WTC11 (cell line): ENCODE results near the gene RPAIN. TPM values are rescaled to one million over a fixed set of nuclear protein-coding genes. Genes with fewer than 3 reads are reported as not detected.
A peak's percentile ranks its signal among the peaks of the same experiment; 100 is the strongest.

ENCODE experiments used
- ATF1 ChIP-seq: sonication (generic); formaldehyde crosslinking; IDR thresholded peaks from 2 replicates; pipeline ENCODE4 v1.8.1; 2023; ENCODE audit warnings: mild to moderate bottlenecking, moderate library complexity, missing genetic modification reagents
- CTCF ChIP-seq: fragments of 200-600 bp; IDR thresholded peaks from 2 replicates; pipeline ENCODE4 v1.8.0; 2022; ENCODE audit warnings: antibody characterized with exemption
- E2F1 ChIP-seq: sonication (generic); formaldehyde crosslinking; IDR thresholded peaks from 2 replicates; pipeline ENCODE4 v1.8.0; 2022; ENCODE audit warnings: mild to moderate bottlenecking, missing genetic modification reagents
- E2F4 ChIP-seq: sonication (generic); formaldehyde crosslinking; IDR thresholded peaks from 2 replicates; pipeline ENCODE4 v1.8.1; 2022; ENCODE audit warnings: low read depth, mild to moderate bottlenecking, moderate library complexity, missing genetic modification reagents, borderline replicate concordance
- ELF4 ChIP-seq: sonication (generic); formaldehyde crosslinking; IDR thresholded peaks from 2 replicates; pipeline ENCODE4 v1.8.1; 2022; ENCODE audit warnings: low read depth, mild to moderate bottlenecking, moderate library complexity, missing genetic modification reagents
- FOXP1 ChIP-seq: sonication (generic); formaldehyde crosslinking; IDR thresholded peaks from 2 replicates; pipeline ENCODE4 v1.8.0; 2022; ENCODE audit warnings: missing genetic modification reagents, mild to moderate bottlenecking, moderate library complexity, borderline replicate concordance
- NFE2L1 ChIP-seq: sonication (generic); formaldehyde crosslinking; IDR thresholded peaks from 2 replicates; pipeline ENCODE4 v1.8.1; 2023; ENCODE audit warnings: missing genetic modification reagents
- NFYB ChIP-seq: sonication (generic); formaldehyde crosslinking; conservative IDR thresholded peaks from 2 replicates; pipeline ENCODE4 v1.8.0; 2022; ENCODE audit warnings: low read depth, missing genetic modification reagents
- NR1H2 ChIP-seq: sonication (generic); formaldehyde crosslinking; IDR thresholded peaks from 2 replicates; pipeline ENCODE4 v1.9.0; 2021; ENCODE audit warnings: mild to moderate bottlenecking, moderate library complexity, missing genetic modification reagents
- RELA ChIP-seq: sonication (generic); formaldehyde crosslinking; IDR thresholded peaks from 2 replicates; pipeline ENCODE4 v1.8.1; 2022; ENCODE audit warnings: missing genetic modification reagents, mild to moderate bottlenecking, borderline replicate concordance
- SP1 ChIP-seq: sonication (generic); formaldehyde crosslinking; conservative IDR thresholded peaks from 2 replicates; pipeline ENCODE4 v1.8.1; 2022; ENCODE audit warnings: missing genetic modification reagents
- TEAD4 ChIP-seq: sonication (generic); formaldehyde crosslinking; IDR thresholded peaks from 2 replicates; pipeline ENCODE4 v1.8.0; 2022; ENCODE audit warnings: mild to moderate bottlenecking, missing genetic modification reagents
- ZBTB21 ChIP-seq: sonication (generic); formaldehyde crosslinking; IDR thresholded peaks from 2 replicates; pipeline ENCODE4 v1.8.1; 2023; ENCODE audit warnings: mild to moderate bottlenecking, missing genetic modification reagents, borderline replicate concordance
- ZNF281 ChIP-seq: sonication (generic); formaldehyde crosslinking; IDR thresholded peaks from 2 replicates; pipeline ENCODE4 v1.8.0; 2023; ENCODE audit warnings: mild to moderate bottlenecking, missing genetic modification reagents
- ZNF317 ChIP-seq: sonication (generic); formaldehyde crosslinking; IDR thresholded peaks from 2 replicates; pipeline ENCODE4 v1.8.1; 2023; ENCODE audit warnings: low read depth, mild to moderate bottlenecking, moderate library complexity, missing genetic modification reagents, borderline replicate concordance
- total RNA-seq: library from RNA; stranded (reverse); gene quantifications from 3 replicates; pipeline ENCODE4 v1.2.3, GENCODE V29; 2021
- TF ChIP-seq, protein P1 (sequence below): sonication (generic); formaldehyde crosslinking; IDR thresholded peaks from 2 replicates; pipeline ENCODE4 v1.8.1; 2023; ENCODE audit warnings: mild to moderate bottlenecking, missing genetic modification reagents, moderate library complexity
- TF ChIP-seq, protein P2 (sequence below): sonication (generic); formaldehyde crosslinking; IDR thresholded peaks from 2 replicates; pipeline ENCODE4 v1.8.1; 2023; ENCODE audit warnings: mild to moderate bottlenecking, missing genetic modification reagents, moderate library complexity
- TF ChIP-seq, protein P3 (sequence below): fragments of 250-450 bp; sonication (Bioruptor Pico); conservative IDR thresholded peaks from 2 replicates; pipeline ENCODE4 v1.9.0; 2021; ENCODE audit warnings: mild to moderate bottlenecking
- TF ChIP-seq, protein P4 (sequence below): sonication (generic); formaldehyde crosslinking; conservative IDR thresholded peaks from 2 replicates; pipeline ENCODE4 v1.8.1; 2022; ENCODE audit warnings: mild to moderate bottlenecking, missing genetic modification reagents
- TF ChIP-seq, protein P5 (sequence below): sonication (generic); formaldehyde crosslinking; IDR thresholded peaks from 2 replicates; pipeline ENCODE4 v1.8.1; 2023; ENCODE audit warnings: mild to moderate bottlenecking, moderate library complexity, missing genetic modification reagents

The RPAIN gene
- total RNA-seq, 1 experiment from 2014 or later = 67.8 TPM

DNA sequence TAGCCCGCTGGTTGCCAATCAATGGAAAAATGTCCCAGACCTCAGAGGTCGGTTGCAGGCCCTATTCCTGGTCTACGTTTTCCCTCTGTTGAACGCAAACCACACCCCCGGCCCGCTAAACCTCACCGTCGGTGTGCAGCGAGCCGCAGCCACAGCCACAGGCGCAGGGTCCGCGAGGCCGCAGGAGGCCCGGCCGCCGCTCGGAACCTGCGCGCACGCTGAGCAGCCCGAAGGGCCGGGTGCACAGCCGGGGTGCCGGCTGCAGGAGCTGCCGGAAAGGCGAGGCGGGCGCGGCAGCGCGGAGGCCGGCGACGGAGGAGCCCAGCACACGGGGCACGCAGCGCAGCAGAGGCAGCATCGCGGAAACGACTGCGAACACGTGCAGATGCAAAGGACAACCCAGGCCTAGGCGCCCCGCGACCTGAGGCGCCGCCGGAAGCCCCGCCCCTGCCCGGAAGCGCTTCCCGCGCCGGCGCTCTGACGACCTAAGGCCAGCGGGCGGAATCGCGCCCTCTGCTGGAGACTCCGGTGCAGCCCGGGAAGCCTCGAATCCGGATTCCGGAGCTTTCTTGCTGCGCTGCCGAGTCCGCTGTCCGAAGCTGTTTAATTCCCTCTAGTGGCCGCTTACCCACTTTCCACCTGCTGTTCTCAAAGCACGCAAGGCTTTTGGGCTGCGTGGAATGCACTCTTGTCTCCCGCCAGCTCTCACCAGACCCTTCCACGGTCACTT lies 18.9 kb downstream of the RPAIN start, which contains the start of gene C1QBP (continued):
- TF ChIP-seq CTCF (peak; percentile 90), RELA (peak; percentile 71; the same call in 1 of the 2 replicates), FOXP1 (CRISPR knock-in tag) (peak; percentile 91), ELF4 (CRISPR knock-in tag) (0 out of 2 replicates have a peak, but pooled peaks have one; percentile 90), E2F4 (CRISPR knock-in tag) (no peak), NR1H2 (no peak), ZNF317 (peak; percentile 62; the same call in 1 of the 2 replicates), NFYB (0 out of 2 replicates have a peak, but pooled peaks have one; percentile 17), SP1 (CRISPR knock-in tag) (peak; percentile 76), ATF1 (peak; percentile 52; the same call in 1 of the 2 replicates), NFE2L1 (CRISPR knock-in tag) (0 out of 2 replicates have a peak, but pooled peaks have one; percentile 53), E2F1 (peak; percentile 24; the same call in 1 of the 2 replicates), ZBTB21 (0 out of 2 replicates have a peak, but pooled peaks have one; percentile 27), TEAD4 (CRISPR knock-in tag) (0 out of 2 replicates have a peak, but pooled peaks have one; percentile 21), ZNF281 (CRISPR knock-in tag) (no peak)
- TF ChIP-seq, protein P1, sequence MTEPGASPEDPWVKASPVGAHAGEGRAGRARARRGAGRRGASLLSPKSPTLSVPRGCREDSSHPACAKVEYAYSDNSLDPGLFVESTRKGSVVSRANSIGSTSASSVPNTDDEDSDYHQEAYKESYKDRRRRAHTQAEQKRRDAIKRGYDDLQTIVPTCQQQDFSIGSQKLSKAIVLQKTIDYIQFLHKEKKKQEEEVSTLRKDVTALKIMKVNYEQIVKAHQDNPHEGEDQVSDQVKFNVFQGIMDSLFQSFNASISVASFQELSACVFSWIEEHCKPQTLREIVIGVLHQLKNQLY = peak; percentile 92; the same call in 1 of the 2 replicates
- TF ChIP-seq, protein P2, sequence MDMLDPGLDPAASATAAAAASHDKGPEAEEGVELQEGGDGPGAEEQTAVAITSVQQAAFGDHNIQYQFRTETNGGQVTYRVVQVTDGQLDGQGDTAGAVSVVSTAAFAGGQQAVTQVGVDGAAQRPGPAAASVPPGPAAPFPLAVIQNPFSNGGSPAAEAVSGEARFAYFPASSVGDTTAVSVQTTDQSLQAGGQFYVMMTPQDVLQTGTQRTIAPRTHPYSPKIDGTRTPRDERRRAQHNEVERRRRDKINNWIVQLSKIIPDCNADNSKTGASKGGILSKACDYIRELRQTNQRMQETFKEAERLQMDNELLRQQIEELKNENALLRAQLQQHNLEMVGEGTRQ (CRISPR knock-in tag) = peak; percentile 66
- TF ChIP-seq, protein P3, sequence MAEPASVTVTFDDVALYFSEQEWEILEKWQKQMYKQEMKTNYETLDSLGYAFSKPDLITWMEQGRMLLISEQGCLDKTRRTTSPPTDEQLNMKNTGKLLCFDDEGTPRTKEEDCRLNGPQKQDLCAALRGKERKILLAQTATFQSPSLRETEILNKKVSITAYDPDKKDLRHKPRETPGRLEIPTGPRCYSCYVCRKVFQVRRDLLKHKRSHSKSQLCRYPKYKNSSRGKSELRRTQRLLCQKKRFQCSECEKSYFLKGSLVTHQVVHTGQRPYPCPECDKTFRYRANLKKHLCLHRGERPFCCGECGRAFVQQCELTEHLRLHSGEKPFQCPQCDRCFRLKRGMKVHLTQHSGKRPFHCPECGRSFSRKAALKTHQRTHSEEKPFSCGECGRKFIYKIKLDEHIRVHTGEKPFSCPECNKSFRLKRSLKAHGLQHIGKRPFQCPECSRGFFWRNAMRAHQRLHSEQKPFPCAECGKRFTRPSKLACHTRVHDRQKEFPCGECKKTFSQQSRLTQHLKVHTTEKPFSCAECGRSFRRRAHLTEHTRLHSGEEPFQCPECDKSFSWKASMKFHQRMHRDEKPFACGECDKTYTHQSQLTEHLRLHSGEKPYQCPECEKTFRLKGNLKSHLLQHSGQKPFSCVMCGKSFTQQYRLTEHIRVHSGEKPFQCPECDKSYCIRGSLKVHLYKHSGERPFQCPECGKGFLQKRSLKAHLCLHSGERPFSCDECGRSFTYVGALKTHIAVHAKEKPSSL (CRISPR knock-in tag) = no peak
- TF ChIP-seq, protein P4, sequence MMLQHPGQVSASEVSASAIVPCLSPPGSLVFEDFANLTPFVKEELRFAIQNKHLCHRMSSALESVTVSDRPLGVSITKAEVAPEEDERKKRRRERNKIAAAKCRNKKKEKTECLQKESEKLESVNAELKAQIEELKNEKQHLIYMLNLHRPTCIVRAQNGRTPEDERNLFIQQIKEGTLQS = no peak
- TF ChIP-seq, protein P5, sequence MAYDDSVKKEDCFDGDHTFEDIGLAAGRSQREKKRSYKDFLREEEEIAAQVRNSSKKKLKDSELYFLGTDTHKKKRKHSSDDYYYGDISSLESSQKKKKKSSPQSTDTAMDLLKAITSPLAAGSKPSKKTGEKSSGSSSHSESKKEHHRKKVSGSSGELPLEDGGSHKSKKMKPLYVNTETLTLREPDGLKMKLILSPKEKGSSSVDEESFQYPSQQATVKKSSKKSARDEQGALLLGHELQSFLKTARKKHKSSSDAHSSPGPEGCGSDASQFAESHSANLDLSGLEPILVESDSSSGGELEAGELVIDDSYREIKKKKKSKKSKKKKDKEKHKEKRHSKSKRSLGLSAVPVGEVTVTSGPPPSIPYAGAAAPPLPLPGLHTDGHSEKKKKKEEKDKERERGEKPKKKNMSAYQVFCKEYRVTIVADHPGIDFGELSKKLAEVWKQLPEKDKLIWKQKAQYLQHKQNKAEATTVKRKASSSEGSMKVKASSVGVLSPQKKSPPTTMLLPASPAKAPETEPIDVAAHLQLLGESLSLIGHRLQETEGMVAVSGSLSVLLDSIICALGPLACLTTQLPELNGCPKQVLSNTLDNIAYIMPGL = peak; percentile 95
